Mucosa of stomach (tissue), 1 donor: ENCODE measurements around the gene FBXL20.
"Not testable (repeated sequence)": the region's sequence is repeated elsewhere in the genome, so short reads cannot be mapped to it uniquely, and the experiment has no call there.

Source experiments
- H3K27me3 ChIP-seq: one replicate; pipeline ENCODE4 v1.7.0; 2013; ENCODE audit warnings: mild to moderate bottlenecking, low read length; ENCODE audit not compliant: control insufficient read depth, insufficient read depth
- H3K36me3 ChIP-seq: one replicate; pipeline ENCODE4 v1.7.0; 2013; ENCODE audit warnings: low read length; ENCODE audit not compliant: control insufficient read depth, insufficient read depth
- H3K4me1 ChIP-seq: one replicate; pipeline ENCODE4 v1.7.0; 2013; ENCODE audit warnings: mild to moderate bottlenecking, low read length; ENCODE audit not compliant: control insufficient read depth, insufficient read depth
- H3K4me3 ChIP-seq: one replicate; pipeline ENCODE4 v1.7.0; 2013; ENCODE audit warnings: low read length
- H3K9ac ChIP-seq: one replicate; pipeline ENCODE4 v1.7.0; 2013; ENCODE audit warnings: mild to moderate bottlenecking, low read length, moderate library complexity
- H3K9me3 ChIP-seq: one replicate; pipeline ENCODE4 v1.7.0; 2013; ENCODE audit warnings: mild to moderate bottlenecking, low read length, moderate library complexity; ENCODE audit not compliant: control insufficient read depth
- donor health status: Pancreatic carcinoma.

Gene FBXL20, protein sequence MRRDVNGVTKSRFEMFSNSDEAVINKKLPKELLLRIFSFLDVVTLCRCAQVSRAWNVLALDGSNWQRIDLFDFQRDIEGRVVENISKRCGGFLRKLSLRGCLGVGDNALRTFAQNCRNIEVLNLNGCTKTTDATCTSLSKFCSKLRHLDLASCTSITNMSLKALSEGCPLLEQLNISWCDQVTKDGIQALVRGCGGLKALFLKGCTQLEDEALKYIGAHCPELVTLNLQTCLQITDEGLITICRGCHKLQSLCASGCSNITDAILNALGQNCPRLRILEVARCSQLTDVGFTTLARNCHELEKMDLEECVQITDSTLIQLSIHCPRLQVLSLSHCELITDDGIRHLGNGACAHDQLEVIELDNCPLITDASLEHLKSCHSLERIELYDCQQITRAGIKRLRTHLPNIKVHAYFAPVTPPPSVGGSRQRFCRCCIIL

DNA sequence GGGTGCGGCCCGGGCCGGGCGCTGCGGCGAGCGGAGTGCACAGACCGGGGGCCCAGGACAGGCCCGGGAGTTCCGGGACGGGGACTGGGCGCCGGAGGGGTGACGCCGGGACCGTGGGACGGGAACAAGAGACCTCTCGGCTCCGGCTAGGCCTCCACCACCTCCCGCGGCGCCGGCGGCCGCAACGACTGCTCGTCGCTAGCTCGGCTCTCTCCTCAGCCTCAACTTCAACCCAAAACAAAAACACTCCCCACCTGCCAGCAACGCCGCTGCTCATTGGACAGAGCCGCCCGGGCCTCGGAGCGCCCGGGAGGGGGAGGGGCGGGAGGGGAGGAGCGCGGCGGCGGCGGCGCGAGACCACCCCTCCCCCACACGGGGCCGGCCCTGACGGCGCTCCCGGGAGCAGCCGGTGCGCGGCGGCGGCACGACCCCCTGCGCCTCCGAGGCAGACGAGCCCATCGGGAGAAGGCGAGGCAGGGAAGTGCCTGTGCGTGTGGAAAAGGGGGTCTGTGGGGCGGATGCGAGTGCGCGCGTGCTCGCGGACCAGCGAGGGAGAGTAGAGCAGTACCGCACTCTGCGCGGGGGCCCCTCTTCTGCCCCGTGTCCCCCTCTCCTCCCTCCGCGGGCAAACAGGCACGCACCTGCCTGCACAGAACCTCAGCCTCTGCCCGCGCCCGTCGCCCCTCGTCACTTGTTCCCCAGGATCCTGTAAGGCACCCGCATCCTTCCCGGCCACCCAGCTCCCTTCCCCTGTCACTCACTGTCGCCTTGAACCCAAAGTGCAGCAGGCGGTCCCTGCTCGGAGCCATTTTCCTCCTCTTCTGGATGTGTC lies at the start of gene FBXL20:
Gene FBXL20 (minus strand): TSS at position 215 of the 832 bp plus-strand sequence. CDS start 224 bp downstream, outside the sequence.
- Histone ChIP-seq H3K9ac (peak within 1 kb of the TSS; percentile 77), H3K4me1 (peaks cover 3% of the 10 kb centered on the region), H3K4me3 (peak within 1 kb of the TSS; percentile 53), H3K36me3 (no peaks in the 10 kb centered on the region), H3K9me3 (no peaks in the 10 kb centered on the region), H3K27me3 (no peaks in the 10 kb centered on the region)

DNA sequence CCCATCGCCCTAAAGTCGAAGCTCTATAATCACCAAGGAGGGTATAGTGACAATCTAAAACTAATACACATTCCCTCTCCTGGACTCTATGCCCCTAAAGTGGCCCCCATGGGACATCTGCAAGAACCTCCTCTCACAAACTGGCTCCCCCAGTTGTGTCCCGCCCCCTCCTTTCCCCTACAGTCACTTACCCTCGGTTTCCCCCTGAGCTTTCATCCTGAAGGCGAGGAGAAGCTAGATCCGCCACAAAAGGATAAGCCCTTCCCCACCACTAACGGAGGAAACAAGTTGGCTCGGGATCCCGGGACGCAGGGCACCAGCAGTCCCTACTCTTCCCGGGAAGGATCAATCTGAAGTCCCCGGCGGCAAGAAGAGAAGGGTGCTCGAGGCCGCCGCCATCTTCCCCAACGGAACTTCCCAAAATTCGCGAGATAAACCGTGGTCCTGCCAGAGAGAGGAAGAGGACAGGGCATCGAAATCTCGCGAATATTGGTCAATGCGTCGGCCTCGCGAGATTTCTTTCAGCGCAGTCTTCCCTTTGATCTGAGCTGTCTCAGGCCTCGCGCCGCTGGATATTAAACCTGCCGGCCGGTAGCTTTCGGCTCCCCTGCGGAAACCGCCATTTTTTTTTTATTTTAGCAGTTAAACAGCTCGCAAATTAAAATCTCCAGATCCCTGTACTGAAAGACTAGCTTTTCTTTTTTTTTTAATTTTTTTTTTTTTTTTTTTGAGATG lies 49.6 kb upstream of the FBXL20 start, which contains the start of gene MED1:
Gene MED1 (minus strand): TSS at position 417 of the 735 bp plus-strand sequence. CDS start 201 bp downstream, at position 216.
- H3K27me3 ChIP-seq, result no peaks in the 10 kb centered on the region

DNA sequence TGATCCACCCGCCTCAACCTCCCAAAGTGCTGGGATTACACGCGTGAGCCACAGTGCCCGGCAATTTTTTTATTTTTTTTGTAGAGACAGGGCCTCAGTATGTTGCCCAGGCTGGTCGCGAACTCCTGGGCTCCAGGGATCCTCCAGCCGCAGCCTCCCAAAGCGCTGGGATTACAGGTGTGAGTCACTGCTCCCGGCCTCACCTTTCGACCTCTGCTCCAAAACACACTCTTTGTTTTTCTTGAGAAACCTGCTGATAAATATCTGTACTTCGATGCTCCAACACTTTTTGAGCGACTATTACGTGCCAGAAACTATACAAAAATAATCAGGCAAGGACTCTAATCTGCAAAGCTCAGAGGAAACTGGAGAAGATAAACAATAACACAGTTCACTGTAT lies 48.6 kb upstream of the FBXL20 start:
- Histone ChIP-seq H3K9me3 (no peaks in the 10 kb centered on the region), H3K4me3 (no peak overlapping the region), H3K4me1 (peaks cover 13% of the 10 kb centered on the region), H3K9ac (peak overlapping the region; percentile 96), H3K27me3 (no peaks in the 10 kb centered on the region), H3K36me3 (no peaks in the 10 kb centered on the region)

More for the DNA sequence above, 49.6 kb upstream of the FBXL20 start, which contains the start of gene MED1:
- H3K9me3 ChIP-seq, result no peaks in the 10 kb centered on the region
- H3K4me1 ChIP-seq, result peaks cover 13% of the 10 kb centered on the region
- peak within 1 kb of the TSS; percentile 96 for H3K9ac ChIP-seq
- H3K36me3 ChIP-seq, result no peaks in the 10 kb centered on the region
- peak within 1 kb of the TSS; percentile 94 for H3K4me3 ChIP-seq

DNA sequence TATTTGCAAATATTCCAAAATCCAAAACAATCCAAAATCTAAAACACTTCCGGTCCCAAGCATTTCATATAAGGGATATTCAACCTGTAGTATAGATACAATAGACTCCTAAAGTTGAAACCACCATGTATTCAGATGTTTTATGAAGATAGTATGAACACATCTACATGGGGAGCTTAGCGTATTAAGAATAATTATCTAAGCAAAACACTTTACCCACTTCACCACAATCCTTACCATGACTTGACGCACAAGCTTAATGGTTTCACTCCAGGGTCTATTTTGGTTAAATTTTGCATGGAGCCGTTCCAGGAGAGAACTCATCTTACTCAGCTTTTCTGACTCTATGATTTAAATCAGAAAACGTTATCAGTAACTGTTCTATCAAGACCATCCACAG lies 46.1 kb upstream of the FBXL20 start:
- H3K4me1 ChIP-seq, result peaks cover 13% of the 10 kb centered on the region

DNA sequence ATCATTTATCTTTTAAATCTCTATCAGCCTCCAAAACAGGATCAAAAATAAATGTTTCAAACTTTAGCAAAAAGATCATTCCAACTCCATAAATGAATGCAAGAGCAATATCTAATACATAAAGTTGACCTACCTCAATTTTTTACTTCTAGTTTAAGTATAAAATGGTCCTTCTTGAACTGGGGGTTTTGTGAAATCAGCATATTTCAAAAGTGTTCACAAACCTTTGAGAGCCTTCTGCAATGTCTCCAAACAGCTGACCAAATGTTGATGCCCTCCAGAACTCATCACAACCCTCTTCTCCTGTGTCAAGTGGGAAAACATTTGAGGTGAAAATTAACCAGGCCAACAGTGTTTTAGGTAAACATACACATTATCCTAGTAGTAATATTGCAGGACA lies 41.9 kb upstream of the FBXL20 start:
- Histone ChIP-seq H3K4me3 (no peak overlapping the region), H3K9ac (no peak overlapping the region), H3K4me1 (no peaks in the 10 kb centered on the region), H3K36me3 (peaks cover 4% of the 10 kb centered on the region), H3K27me3 (no peaks in the 10 kb centered on the region), H3K9me3 (no peaks in the 10 kb centered on the region)

More for the DNA sequence above, 46.1 kb upstream of the FBXL20 start:
- H3K4me3 ChIP-seq, result no peak overlapping the region
- peaks cover 4% of the 10 kb centered on the region for H3K36me3 ChIP-seq
- no peaks in the 10 kb centered on the region for H3K9me3 ChIP-seq
- H3K27me3 ChIP-seq, result no peaks in the 10 kb centered on the region
- H3K9ac ChIP-seq, result no peak overlapping the region

DNA sequence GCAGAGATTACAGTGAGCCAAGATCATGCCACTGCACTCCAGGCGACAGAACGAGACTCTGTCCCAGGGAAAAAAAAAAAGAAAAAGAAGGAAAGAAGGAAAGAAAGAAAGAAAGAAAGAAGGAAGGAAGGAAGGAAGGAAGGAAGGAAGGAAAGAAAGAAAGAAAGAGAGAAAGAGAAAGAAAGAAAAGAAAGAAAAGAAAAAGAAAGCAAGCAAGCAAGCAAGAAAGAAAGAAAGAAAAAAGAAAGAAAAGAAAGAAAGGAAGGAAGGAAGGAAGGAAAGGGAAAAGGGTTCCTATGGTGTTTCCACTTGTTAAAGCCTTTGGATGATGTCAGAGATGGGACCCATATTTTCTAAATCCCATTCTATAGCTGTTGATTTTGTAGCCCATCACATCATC lies 38.4 kb upstream of the FBXL20 start:
- not testable (repeated sequence) for H3K4me1 ChIP-seq, H3K27me3 ChIP-seq, H3K4me3 ChIP-seq, H3K9me3 ChIP-seq, H3K9ac ChIP-seq, H3K36me3 ChIP-seq

DNA sequence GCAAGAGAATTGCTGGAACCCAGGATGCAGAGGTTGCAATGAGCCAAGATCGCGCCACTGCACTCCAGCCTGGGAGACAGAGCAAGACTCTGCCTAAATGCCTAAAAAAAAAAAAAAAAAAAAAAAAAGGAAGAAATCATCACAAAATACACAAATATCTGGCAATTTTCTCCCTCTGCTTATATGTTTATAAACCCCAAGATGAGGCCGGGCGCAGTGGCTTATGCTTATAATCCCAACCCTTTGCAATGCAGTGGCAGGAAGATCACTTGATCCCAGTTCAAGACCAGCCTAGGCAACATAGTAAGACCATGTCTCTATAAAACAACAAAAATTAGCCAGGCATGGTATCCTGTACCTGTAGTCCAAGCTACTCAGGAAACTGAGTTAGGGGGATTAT lies 28.2 kb upstream of the FBXL20 start:
- Histone ChIP-seq H3K9ac (no peak overlapping the region), H3K36me3 (no peaks in the 10 kb centered on the region), H3K4me3 (no peak overlapping the region)

DNA sequence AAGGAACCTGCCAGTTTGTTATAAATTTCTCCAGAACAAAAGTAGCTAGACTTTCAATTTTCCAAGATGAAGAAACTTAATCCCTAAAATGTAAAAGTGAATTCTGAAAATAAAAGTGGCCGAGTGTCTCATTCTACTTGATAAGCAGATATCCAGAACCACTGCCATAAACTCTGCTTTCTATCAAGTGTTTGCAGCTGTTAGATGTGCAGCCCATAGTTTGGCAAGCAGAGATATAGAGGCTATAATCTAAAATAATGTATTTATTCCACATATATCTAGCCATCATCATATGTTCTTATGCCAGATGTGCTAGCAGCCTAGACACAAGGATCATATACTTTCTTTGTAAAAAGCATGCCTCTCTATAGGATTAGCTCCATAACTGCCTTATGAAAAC lies 14.7 kb upstream of the FBXL20 start:
- Histone ChIP-seq H3K4me1 (no peaks in the 10 kb centered on the region), H3K27me3 (no peaks in the 10 kb centered on the region), H3K9me3 (no peaks in the 10 kb centered on the region), H3K4me3 (no peak overlapping the region), H3K9ac (no peak overlapping the region), H3K36me3 (no peaks in the 10 kb centered on the region)

More for the DNA sequence above, 28.2 kb upstream of the FBXL20 start:
- Histone ChIP-seq H3K9me3 (no peaks in the 10 kb centered on the region), H3K27me3 (no peaks in the 10 kb centered on the region), H3K4me1 (no peaks in the 10 kb centered on the region)

DNA sequence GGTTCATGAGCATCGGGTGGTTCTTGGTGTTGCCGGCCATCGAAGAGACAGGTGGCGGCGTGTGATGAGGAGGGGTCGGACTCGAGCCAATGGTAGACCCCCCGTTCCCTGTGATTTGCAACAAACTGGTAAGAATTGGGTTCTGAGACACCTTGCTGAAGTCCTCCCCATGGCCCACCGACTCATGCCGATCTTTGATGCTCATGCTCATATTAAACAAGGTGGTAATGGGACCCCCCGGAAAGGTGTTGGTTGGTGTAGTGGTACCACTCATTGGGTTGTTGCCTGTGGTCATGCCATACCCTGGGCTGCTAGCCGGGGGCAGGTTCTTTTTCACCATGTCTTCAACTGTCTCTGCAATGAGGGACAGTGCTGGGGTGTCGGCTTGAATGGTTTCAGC lies 8.9 kb upstream of the FBXL20 start:
- Histone ChIP-seq H3K4me3 (no peak overlapping the region), H3K4me1 (no peaks in the 10 kb centered on the region), H3K9ac (no peak overlapping the region), H3K27me3 (no peaks in the 10 kb centered on the region), H3K36me3 (peaks cover 20% of the 10 kb centered on the region), H3K9me3 (no peaks in the 10 kb centered on the region)

DNA sequence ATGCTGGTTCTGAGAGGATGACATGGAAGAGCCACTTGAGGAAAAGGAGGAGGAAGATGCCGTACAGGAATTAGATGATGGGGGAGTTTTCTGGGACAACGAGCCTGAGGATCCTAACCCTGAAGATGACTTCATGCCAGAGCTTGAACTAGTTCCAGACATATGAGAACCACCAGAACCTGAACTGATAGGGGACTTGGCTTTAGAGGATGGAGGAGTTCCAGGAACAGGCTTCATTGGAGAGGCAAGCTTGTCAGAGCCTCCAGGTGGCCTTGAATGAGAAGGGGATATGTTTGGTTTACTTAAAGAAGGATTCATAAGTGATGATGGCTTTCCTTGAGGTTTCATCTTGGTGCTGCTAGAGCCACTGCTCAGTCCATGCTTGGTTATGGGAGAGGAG lies 6.9 kb upstream of the FBXL20 start:
- Histone ChIP-seq H3K4me3 (no peak overlapping the region), H3K9ac (no peak overlapping the region), H3K9me3 (no peaks in the 10 kb centered on the region), H3K4me1 (no peaks in the 10 kb centered on the region), H3K36me3 (peaks cover 20% of the 10 kb centered on the region), H3K27me3 (no peaks in the 10 kb centered on the region)

DNA sequence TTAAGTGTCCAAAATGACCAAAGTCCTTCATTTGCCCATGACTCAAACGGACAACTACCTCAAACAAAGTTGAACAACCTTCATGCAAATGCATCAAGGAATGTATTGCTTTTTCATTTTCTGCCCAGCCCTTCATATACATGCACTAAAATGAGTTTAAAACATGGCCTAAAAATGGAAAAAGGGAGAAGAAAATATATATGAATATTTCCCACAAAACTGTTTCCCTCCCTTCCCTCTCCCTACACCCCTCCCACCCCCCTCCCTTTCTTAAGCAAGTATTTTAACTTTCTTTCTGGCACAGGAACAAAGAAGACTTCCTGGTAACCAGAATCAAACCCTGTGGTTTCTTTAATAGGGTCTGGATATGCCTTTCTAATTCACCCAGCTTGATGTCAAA lies 5.5 kb upstream of the FBXL20 start:
- no peaks in the 10 kb centered on the region for H3K4me1 ChIP-seq
- no peak overlapping the region for H3K4me3 ChIP-seq
- no peaks in the 10 kb centered on the region for H3K9me3 ChIP-seq
- H3K9ac ChIP-seq, result no peak overlapping the region
- H3K27me3 ChIP-seq, result no peaks in the 10 kb centered on the region
- H3K36me3 ChIP-seq, result peaks cover 20% of the 10 kb centered on the region
